CD14-positive monocyte (primary cell): ENCODE data around the gene BRD8. TPM values are rescaled to one million over a fixed set of nuclear protein-coding genes. Genes with fewer than 3 reads are reported as not detected.

Experiments
- DNase-seq, 3 donors: peaks; one replicate each; pipeline ENCODE4 v3.0.0-alpha.2; 2011 to 2022
- H2AFZ ChIP-seq: 2 replicates; pipeline ENCODE4 v1.6.0; 2012; ENCODE audit warnings: mild to moderate bottlenecking, low read depth, low read length, inconsistent platforms; ENCODE audit not compliant: insufficient read depth, poor library complexity, severe bottlenecking
- H3K27ac ChIP-seq, 2 donors: 1 replicate in 1 of 2; 2 replicates in 1 of 2; pipeline ENCODE4 v1.5.1; 2012 to 2013; ENCODE audit warnings: low read length in 2 of 2, control low read depth in 1 of 2, inconsistent platforms in 1 of 2, low read depth in 1 of 2, mild to moderate bottlenecking in 1 of 2
- H3K27me3 ChIP-seq, 2 donors: one replicate each; pipeline versions ENCODE4 v1.6.0 to v1.6.1; 2011 to 2013; ENCODE audit warnings: low read length in 2 of 2; ENCODE audit not compliant: control insufficient read depth in 2 of 2, insufficient read depth in 2 of 2
- H3K36me3 ChIP-seq, 2 donors: replicated peaks in 1 of 2; 1 replicate in 1 of 2; 2 replicates in 1 of 2; pipeline versions ENCODE4 v1.5.1 to v1.6.1; 2012 to 2013; ENCODE audit warnings: low read length in 2 of 2, control low read depth in 1 of 2, inconsistent platforms in 1 of 2, mild to moderate bottlenecking in 1 of 2; ENCODE audit not compliant: insufficient read depth in 2 of 2, control insufficient read depth in 1 of 2
- H3K4me1 ChIP-seq, 2 donors: 1 replicate in 1 of 2; 2 replicates in 1 of 2; pipeline versions ENCODE4 v1.5.1 to v1.6.1; 2012 to 2013; ENCODE audit warnings: low read length in 2 of 2, control low read depth in 1 of 2, inconsistent platforms in 1 of 2, mild to moderate bottlenecking in 1 of 2, moderate library complexity in 1 of 2; ENCODE audit not compliant: insufficient read depth in 2 of 2, control insufficient read depth in 1 of 2
- H3K4me2 ChIP-seq: replicated peaks from 2 replicates; pipeline ENCODE3; 2012; ENCODE audit warnings: low read length, moderate library complexity, mild to moderate bottlenecking; ENCODE audit not compliant: poor library complexity, severe bottlenecking; ENCODE audit errors: extremely low read depth
- H3K4me3 ChIP-seq, 3 experiments: fragments of 200-600 bp in 1 of 3; sonication (generic) in 1 of 3; replicated peaks in 1 of 3; 1 replicate in 2 of 3; 2 replicates in 1 of 3; pipeline ENCODE4 v1.5.1; 2011 to 2013; ENCODE audit warnings: low read length in 3 of 3, mild to moderate bottlenecking in 3 of 3, control low read depth in 2 of 3, low read depth in 2 of 3, inconsistent platforms in 1 of 3, moderate library complexity in 1 of 3
- H3K79me2 ChIP-seq: 2 replicates; pipeline ENCODE4 v1.6.0; 2012; ENCODE audit warnings: mild to moderate bottlenecking, control low read depth, inconsistent platforms, low read length, moderate library complexity; ENCODE audit not compliant: insufficient read depth
- H3K9ac ChIP-seq: 2 replicates; pipeline ENCODE4 v1.6.0; 2017; ENCODE audit warnings: low read length, mild to moderate bottlenecking; ENCODE audit not compliant: insufficient read depth, poor library complexity, severe bottlenecking
- H3K9me3 ChIP-seq, 2 donors: replicated peaks in 1 of 2; 1 replicate in 1 of 2; 2 replicates in 1 of 2; pipeline versions ENCODE4 v1.5.1 to v1.6.1; 2012 to 2013; ENCODE audit warnings: low read length in 2 of 2, control low read depth in 1 of 2; ENCODE audit not compliant: control insufficient read depth in 1 of 2, insufficient read depth in 1 of 2
- H4K20me1 ChIP-seq: 2 replicates; pipeline ENCODE4 v1.6.0; 2012; ENCODE audit warnings: mild to moderate bottlenecking, low read length, control low read depth, moderate library complexity; ENCODE audit not compliant: insufficient read depth
- H3K27ac Mint-ChIP-seq, 7 donors: one replicate each; pipeline ENCODE4 v1.8.0; 2020; ENCODE audit warnings: mild to moderate bottlenecking in 7 of 7, mixed read lengths in 7 of 7, moderate library complexity in 6 of 7, inconsistent platforms in 2 of 7
- H3K27me3 Mint-ChIP-seq, 3 donors: one replicate each; pipeline ENCODE4 v1.8.0; 2021 to 2022; ENCODE audit warnings: low read depth in 3 of 3, mild to moderate bottlenecking in 3 of 3, mixed read lengths in 3 of 3, moderate library complexity in 3 of 3, inconsistent platforms in 1 of 3
- H3K36me3 Mint-ChIP-seq, 2 donors: one replicate each; pipeline ENCODE4 v1.8.0; 2020; ENCODE audit warnings: mixed read lengths in 2 of 2, inconsistent platforms in 1 of 2, mild to moderate bottlenecking in 1 of 2
- H3K4me1 Mint-ChIP-seq: one replicate; pipeline ENCODE4 v1.8.0; 2020; ENCODE audit warnings: mild to moderate bottlenecking, mixed read lengths
- H3K4me3 Mint-ChIP-seq, 2 donors: one replicate each; pipeline ENCODE4 v1.8.0; 2020; ENCODE audit warnings: mild to moderate bottlenecking in 2 of 2, mixed read lengths in 2 of 2, moderate library complexity in 1 of 2
- H3K9me3 Mint-ChIP-seq, 7 donors: one replicate each; pipeline ENCODE4 v1.8.0; 2020 to 2022; ENCODE audit warnings: mixed read lengths in 7 of 7, mild to moderate bottlenecking in 6 of 7, moderate library complexity in 6 of 7, inconsistent platforms in 2 of 7
- CTCF ChIP-seq: fragments of 200-600 bp; IDR thresholded peaks from one replicate; pipeline ENCODE4 v1.8.0; 2022; ENCODE audit warnings: antibody characterized with exemption, mild to moderate bottlenecking
- WGBS: methylation state at CpG from one replicate; pipeline ENCODE4 v1.1.5; 2013; ENCODE audit warnings: missing lambda C conversion rate; ENCODE audit not compliant: insufficient coverage; 5-methylcytosine and 5-hydroxymethylcytosine counted together
- intact Hi-C, 2 donors: fragments of 100-400 bp; cut with micrococcal nuclease; formaldehyde crosslinking; loops; one replicate each; pipeline versions ENCODE4 v1.15.0 to v1.15.1; 2023
- polyA plus RNA-seq, 3 donors: library from polyadenylated mRNA; depleted of rRNA in 1 of 3; unstranded in 2 of 3; stranded (reverse) in 1 of 3; fragments of 300-500 nt in 2 of 3; fragments of >200 nt in 1 of 3; fragmentation: Illumina TruSeq in 2 of 3; gene quantifications; 1 replicate in 2 of 3; 2 replicates in 1 of 3; pipeline ENCODE4 v1.2.3, GENCODE V29; 2012 to 2021

Gene BRD8
- polyA plus RNA-seq, 3 donors: 9.8 to 19.6 (median 17.6) TPM

GRCh38 chr5:138132543-138132942 is 45.9 kb downstream of the BRD8 start:
- intact Hi-C loops: loop anchor here (2.0 to 10.0 kb wide), 6 partner anchors 54 to 508 kb away; no protein-coding TSS in a partner anchor
- Histone ChIP-seq H3K79me2 (no peaks in the 10 kb centered on the region), H3K9me3 (no peaks in the 10 kb centered on the region), H3K9ac (no peak overlapping the region), H3K4me2 (peak overlapping the region; percentile 65), H3K27me3 (peaks cover 5 to 10% of the 10 kb centered on the region in 2 donors), H2AFZ (peak overlapping the region; percentile 47), H3K4me3 (no peak overlapping the region), H3K4me1 (peaks cover 0 to 6% of the 10 kb centered on the region in 2 donors), H4K20me1 (no peaks in the 10 kb centered on the region), H3K36me3 (no peaks in the 10 kb centered on the region), H3K27ac (no peak overlapping the region)
- 85% methylated on average over 2 of the region's 7 CpGs for WGBS
- no peak overlapping the region for H3K27ac Mint-ChIP-seq
- no peak for DNase-seq
- no peak overlapping the region for H3K4me3 Mint-ChIP-seq
- H3K27me3 Mint-ChIP-seq: peaks cover 5 to 31% (median 12%) of the 10 kb centered on the region in 3 donors
- H3K4me1 Mint-ChIP-seq: peaks cover 7% of the 10 kb centered on the region
- no peak for TF ChIP-seq CTCF
- no peaks in the 10 kb centered on the region for H3K36me3 Mint-ChIP-seq
- H3K9me3 Mint-ChIP-seq: no peaks in the 10 kb centered on the region

GRCh38 chr5:138129347-138129746 is 49.1 kb downstream of the BRD8 start:
- Histone ChIP-seq H3K4me1 (peaks cover 0 to 6% of the 10 kb centered on the region in 2 donors), H3K36me3 (no peaks in the 10 kb centered on the region), H3K27ac (no peak overlapping the region), H3K9me3 (no peaks in the 10 kb centered on the region), H3K27me3 (peaks cover 3 to 8% of the 10 kb centered on the region in 2 donors), H3K9ac (no peak overlapping the region), H3K79me2 (no peaks in the 10 kb centered on the region), H3K4me3 (no peak overlapping the region), H4K20me1 (no peaks in the 10 kb centered on the region), H2AFZ (no peak overlapping the region), H3K4me2 (no peak overlapping the region)
- Mint-ChIP-seq H3K36me3 (no peaks in the 10 kb centered on the region), H3K27me3 (peaks cover 2 to 24% (median 7%) of the 10 kb centered on the region in 3 donors), H3K4me3 (no peak overlapping the region), H3K9me3 (no peaks in the 10 kb centered on the region), H3K4me1 (peaks cover 4% of the 10 kb centered on the region), H3K27ac (no peak overlapping the region)
- WGBS: 98% methylated on average over 4 of the region's 6 CpGs
- intact Hi-C loops: no loop called here
- no peak for TF ChIP-seq CTCF
- DNase-seq: no peak
